ENCODE data around the gene FBXW8. TPM values are rescaled to one million over a fixed set of nuclear protein-coding genes. Genes with fewer than 3 reads are reported as not detected.

The FBXW8 gene
- total RNA-seq, 1 experiment from 2014 or later = 20.6 TPM

GRCh38 chr12:117042862-117043261 is 132.1 kb downstream of the FBXW8 start:
- H3K9me3 ChIP-seq (ENCODE audit: insufficient read depth, low read depth) = no peaks in the 10 kb centered on the region
- peaks cover 5% of the 10 kb centered on the region; the same call in 1 of the 2 replicates for H3K27me3 ChIP-seq (ENCODE audit: insufficient read depth, low read depth)
- H4K20me1 ChIP-seq (ENCODE audit: insufficient read depth) = no peaks in the 10 kb centered on the region
- H3K4me2 ChIP-seq = no peak overlapping the region
- DNase-seq = no peak
- H3K36me3 ChIP-seq (ENCODE audit: low read depth) = no peaks in the 10 kb centered on the region
- H3K4me3 ChIP-seq = no peak overlapping the region
- H3K27ac ChIP-seq = no peak overlapping the region
- no peaks in the 10 kb centered on the region for H3K9me2 ChIP-seq (ENCODE audit: insufficient read depth)
- no peak overlapping the region for H2AFZ ChIP-seq
- intact Hi-C loops (cut with micrococcal nuclease; ENCODE audit: unreplicated experiment) = no loop called here
- CTCF ChIA-PET = no interaction called here
- POLR2A ChIA-PET (ENCODE audit: unreplicated experiment) = no interaction called here
- no peaks in the 10 kb centered on the region for H3K79me2 ChIP-seq (ENCODE audit: low read depth)
- no peaks in the 10 kb centered on the region for H3K4me1 ChIP-seq (replicated peaks; ENCODE audit: insufficient read depth)
- BruUV-seq (replicated peaks) = no TSS peak
- TF ChIP-seq CTCF (conservative IDR thresholded peaks at IDR 0.05) (no peak), EZH2 (IDR thresholded peaks at IDR 0.05; ENCODE audit: low read depth) (no peak)
- H3F3A ChIP-seq (ENCODE audit: insufficient read depth, low read depth) = no peaks in the 10 kb centered on the region

GRCh38 chr12:117044311-117044710 is 133.6 kb downstream of the FBXW8 start:
- Histone ChIP-seq H3K27ac (no peak overlapping the region), H3K4me1 (replicated peaks; ENCODE audit: insufficient read depth) (no peaks in the 10 kb centered on the region), H3K4me2 (no peak overlapping the region), H3K9me2 (ENCODE audit: insufficient read depth) (no peaks in the 10 kb centered on the region), H3K27me3 (ENCODE audit: insufficient read depth, low read depth) (peaks cover 5% of the 10 kb centered on the region; the same call in 1 of the 2 replicates), H3K79me2 (ENCODE audit: low read depth) (no peaks in the 10 kb centered on the region), H3K9me3 (ENCODE audit: insufficient read depth, low read depth) (no peaks in the 10 kb centered on the region), H2AFZ (no peak overlapping the region), H3K36me3 (ENCODE audit: low read depth) (no peaks in the 10 kb centered on the region), H4K20me1 (ENCODE audit: insufficient read depth) (no peaks in the 10 kb centered on the region), H3F3A (ENCODE audit: insufficient read depth, low read depth) (no peaks in the 10 kb centered on the region), H3K4me3 (no peak overlapping the region)
- ChIA-PET CTCF (no interaction called here), POLR2A (ENCODE audit: unreplicated experiment) (no interaction called here)
- BruUV-seq (replicated peaks) = no TSS peak
- intact Hi-C loops (cut with micrococcal nuclease; ENCODE audit: unreplicated experiment) = no loop called here
- TF ChIP-seq EZH2 (IDR thresholded peaks at IDR 0.05; ENCODE audit: low read depth) (no peak), CTCF (conservative IDR thresholded peaks at IDR 0.05) (no peak)
- DNase-seq = no peak

GRCh38 chr12:117044790-117045159 is 134.0 kb downstream of the FBXW8 start:
- Histone ChIP-seq H3K79me2 (ENCODE audit: low read depth) (no peaks in the 10 kb centered on the region), H3F3A (ENCODE audit: insufficient read depth, low read depth) (no peaks in the 10 kb centered on the region), H2AFZ (no peak overlapping the region), H3K4me2 (no peak overlapping the region), H3K9me3 (ENCODE audit: insufficient read depth, low read depth) (no peaks in the 10 kb centered on the region), H3K4me3 (no peak overlapping the region), H3K27me3 (ENCODE audit: insufficient read depth, low read depth) (peaks cover 5% of the 10 kb centered on the region; the same call in 1 of the 2 replicates), H3K4me1 (replicated peaks; ENCODE audit: insufficient read depth) (no peaks in the 10 kb centered on the region), H3K36me3 (ENCODE audit: low read depth) (no peaks in the 10 kb centered on the region), H3K9me2 (ENCODE audit: insufficient read depth) (no peaks in the 10 kb centered on the region), H4K20me1 (ENCODE audit: insufficient read depth) (no peaks in the 10 kb centered on the region), H3K27ac (no peak overlapping the region)
- intact Hi-C loops (cut with micrococcal nuclease; ENCODE audit: unreplicated experiment) = no loop called here
- no TSS peak for BruUV-seq (replicated peaks)
- ChIA-PET POLR2A (ENCODE audit: unreplicated experiment) (no interaction called here), CTCF (no interaction called here)
- no peak for TF ChIP-seq EZH2 (IDR thresholded peaks at IDR 0.05; ENCODE audit: low read depth)
- no peak for TF ChIP-seq CTCF (conservative IDR thresholded peaks at IDR 0.05)
- DNase-seq = no peak

Measured in PC-9 (cell line).